Smooth muscle cell (in vitro differentiated cells): ENCODE results near the gene SH2B2. TPM values are rescaled to one million over a fixed set of nuclear protein-coding genes. Genes with fewer than 3 reads are reported as not detected.

Source experiments
- DNase-seq: peaks from one replicate; lab custom pipeline; 2025; ENCODE audit not compliant: unreplicated experiment; lab: John Stamatoyannopoulos, UW
- H2AFZ ChIP-seq: fragments of 200-600 bp; sonication (generic); 2 replicates; pipeline ENCODE4 v1.6.0; 2016; ENCODE audit warnings: antibody characterized with exemption, low read depth, mild to moderate bottlenecking
- H3F3A ChIP-seq: fragments of 200-600 bp; sonication (generic); 2 replicates; pipeline ENCODE4 v1.6.0; 2017; ENCODE audit warnings: antibody characterized with exemption, low read depth
- H3K27ac ChIP-seq: fragments of 200-600 bp; sonication (generic); 2 replicates; pipeline ENCODE4 v1.5.1; 2016; ENCODE audit warnings: low read depth, mild to moderate bottlenecking
- H3K27me3 ChIP-seq: fragments of 200-600 bp; sonication (generic); 2 replicates; pipeline ENCODE4 v1.6.1; 2016; ENCODE audit warnings: low read depth, mild to moderate bottlenecking
- H3K36me3 ChIP-seq: fragments of 200-600 bp; sonication (generic); 2 replicates; pipeline ENCODE4 v1.5.1; 2016; ENCODE audit warnings: low read depth
- H3K4me1 ChIP-seq: fragments of 200-600 bp; sonication (generic); 2 replicates; pipeline ENCODE4 v1.5.1; 2016; ENCODE audit warnings: low read depth
- H3K4me2 ChIP-seq: fragments of 200-600 bp; sonication (generic); 2 replicates; pipeline ENCODE4 v1.6.0; 2016; ENCODE audit warnings: mild to moderate bottlenecking
- H3K4me3 ChIP-seq: fragments of 200-600 bp; sonication (generic); 2 replicates; pipeline ENCODE4 v1.5.1; 2016; ENCODE audit warnings: mild to moderate bottlenecking
- H3K79me2 ChIP-seq: fragments of 200-600 bp; sonication (generic); 2 replicates; pipeline ENCODE4 v1.6.0; 2016; ENCODE audit warnings: low read depth, mild to moderate bottlenecking
- H3K9ac ChIP-seq: fragments of 200-600 bp; sonication (generic); 2 replicates; pipeline ENCODE4 v1.6.0; 2016; ENCODE audit warnings: low read depth
- H3K9me3 ChIP-seq: fragments of 200-600 bp; sonication (generic); replicated peaks from 2 replicates; pipeline ENCODE4 v1.5.1; 2016; ENCODE audit warnings: low read depth
- H4K20me1 ChIP-seq: fragments of 200-600 bp; sonication (generic); 2 replicates; pipeline ENCODE4 v1.6.0; 2016; ENCODE audit warnings: low read depth
- CTCF ChIP-seq: fragments of 200-600 bp; sonication (generic); IDR thresholded peaks from 2 replicates; pipeline ENCODE4 v1.5.1; 2017; ENCODE audit warnings: borderline replicate concordance, mild to moderate bottlenecking, antibody characterized with exemption; ENCODE audit not compliant: insufficient read depth, poor library complexity, severe bottlenecking
- WGBS: methylation state at CpG from one replicate; pipeline ENCODE4 v1.1.7; 2016; ENCODE audit warnings: low lambda C conversion rate; 5-methylcytosine and 5-hydroxymethylcytosine counted together
- polyA plus RNA-seq: library from polyadenylated mRNA; unstranded; fragments of >200 nt; fragmentation: Nextera tagmentation; extraction: Ambion mirVana; gene quantifications from 2 replicates; pipeline ENCODE4 v1.2.1, GENCODE V29; 2016
- total RNA-seq: library from RNA; depleted of rRNA; stranded (reverse); fragments of >200 nt; gene quantifications from 2 replicates; pipeline ENCODE4 v1.2.3, GENCODE V29; 2014

SH2B2 gene
- total and polyA plus RNA-seq, 2 experiments from 2014 or later, result 8.2 to 12.4 TPM

- no peak overlapping the region for H2AFZ ChIP-seq
- H4K20me1 ChIP-seq, result peaks cover 21% of the 10 kb centered on the region
- H3K4me1 ChIP-seq, result peaks cover 17% of the 10 kb centered on the region
- no peaks in the 10 kb centered on the region for H3K9me3 ChIP-seq
- no peaks in the 10 kb centered on the region for H3F3A ChIP-seq
- H3K79me2 ChIP-seq, result no peaks in the 10 kb centered on the region
- no peaks in the 10 kb centered on the region for H3K27me3 ChIP-seq
- H3K27ac ChIP-seq, result no peak overlapping the region
- no peak for DNase-seq
- 80% methylated on average over 19 of the region's 19 CpGs for WGBS
- no peaks in the 10 kb centered on the region for H3K36me3 ChIP-seq
- TF ChIP-seq CTCF, result no peak
- H3K9ac ChIP-seq, result no peak overlapping the region
- H3K4me2 ChIP-seq, result peak overlapping the region; percentile 100
- no peak overlapping the region for H3K4me3 ChIP-seq
Observed at GRCh38 chr7:102284891-102285539, 1.7 kb upstream of the SH2B2 start.

- 53% methylated on average over 16 of the region's 19 CpGs for WGBS
- H3K36me3 ChIP-seq, result no peaks in the 10 kb centered on the region
- peaks cover 17% of the 10 kb centered on the region for H3K4me1 ChIP-seq
- no peaks in the 10 kb centered on the region for H3F3A ChIP-seq
- peak overlapping the region; percentile 100 for H3K4me2 ChIP-seq
- no peak for DNase-seq
- TF ChIP-seq CTCF, result no peak
- H2AFZ ChIP-seq, result no peak overlapping the region
- H3K27ac ChIP-seq, result peak overlapping the region; percentile 89
- H4K20me1 ChIP-seq, result peaks cover 26% of the 10 kb centered on the region
- H3K9me3 ChIP-seq, result no peaks in the 10 kb centered on the region
- no peaks in the 10 kb centered on the region for H3K79me2 ChIP-seq
- H3K9ac ChIP-seq, result no peak overlapping the region
- H3K4me3 ChIP-seq, result peak overlapping the region; percentile 91
- H3K27me3 ChIP-seq, result no peaks in the 10 kb centered on the region
Observed at GRCh38 chr7:102285540-102286236, 980 bp upstream of the SH2B2 start.

GRCh38 chr7:102287111-102287980, 678 bp downstream of the SH2B2 start:
- no peak overlapping the region for H3K27ac ChIP-seq
- no peaks in the 10 kb centered on the region for H3K79me2 ChIP-seq
- no peaks in the 10 kb centered on the region for H3K9me3 ChIP-seq
- no peaks in the 10 kb centered on the region for H3K36me3 ChIP-seq
- peak overlapping the region; percentile 62 for H3K9ac ChIP-seq
- H3F3A ChIP-seq, result no peaks in the 10 kb centered on the region
- H3K27me3 ChIP-seq, result no peaks in the 10 kb centered on the region
- no peak for TF ChIP-seq CTCF
- 1% methylated on average over 46 of the region's 69 CpGs for WGBS
- peak; percentile 16 for DNase-seq
- H3K4me1 ChIP-seq, result peaks cover 17% of the 10 kb centered on the region
- peak overlapping the region; percentile 87 for H3K4me3 ChIP-seq
- H4K20me1 ChIP-seq, result peaks cover 38% of the 10 kb centered on the region
- H3K4me2 ChIP-seq, result peak overlapping the region; percentile 99
- no peak overlapping the region for H2AFZ ChIP-seq
